HG02588 (cell line): ENCODE measurements around the gene RFX4.

Experiments used
- ATAC-seq: cut with Tn5 transposase; IDR thresholded peaks from one replicate; pipeline ENCODE4 v1.9.1; 2021; ENCODE audit warnings: mild to moderate bottlenecking, moderate library complexity; ENCODE audit not compliant: unreplicated experiment

The RFX4 gene

GRCh38 chr12:106758349-106759110, 175.7 kb downstream of the RFX4 start:
- no peak for ATAC-seq

GRCh38 chr12:106759526-106760183, 176.9 kb downstream of the RFX4 start:
- peak; percentile 28 for ATAC-seq

GRCh38 chr12:106760184-106760531, 177.4 kb downstream of the RFX4 start:
- ATAC-seq = peak; percentile 97

- ATAC-seq = no peak
These were observed 181.4 kb downstream of the RFX4 start for GRCh38 chr12:106764220-106764619.

GRCh38 chr12:106764738-106765137, 181.9 kb downstream of the RFX4 start:
- no peak for ATAC-seq

- no peak for ATAC-seq
These were observed 183.6 kb downstream of the RFX4 start for GRCh38 chr12:106766393-106766826.

GRCh38 chr12:106767206-106767605, 184.4 kb downstream of the RFX4 start:
- no peak for ATAC-seq

- ATAC-seq = no peak
These were observed 185.4 kb downstream of the RFX4 start for GRCh38 chr12:106767954-106768822.

GRCh38 chr12:106769078-106769477, 186.3 kb downstream of the RFX4 start:
- ATAC-seq = no peak

- ATAC-seq = no peak
These were observed 186.7 kb downstream of the RFX4 start for GRCh38 chr12:106769546-106769945.

- ATAC-seq = no peak
These were observed 188.6 kb downstream of the RFX4 start for GRCh38 chr12:106771425-106771824.

- ATAC-seq = no peak
These were observed 190.6 kb downstream of the RFX4 start for GRCh38 chr12:106773286-106774004.

GRCh38 chr12:106774005-106774807, 191.4 kb downstream of the RFX4 start, which contains the start of gene RIC8B:
Gene RIC8B (plus strand): TSS chr12:106774682. CDS start chr12:106774746, 64 bp downstream.
- peak; percentile 88 for ATAC-seq

- ATAC-seq = peak; percentile 8
These were observed 192.2 kb downstream of the RFX4 start for GRCh38 chr12:106774808-106775524.

GRCh38 chr12:106776897-106777296, 194.1 kb downstream of the RFX4 start:
- ATAC-seq = no peak

- no peak for ATAC-seq
These were observed 197.3 kb downstream of the RFX4 start for GRCh38 chr12:106780010-106780631.

- ATAC-seq = no peak
These were observed 199.8 kb downstream of the RFX4 start for GRCh38 chr12:106782619-106783018.

- no peak for ATAC-seq
These were observed 200.7 kb downstream of the RFX4 start for GRCh38 chr12:106783515-106783914.

- no peak for ATAC-seq
These were observed 207.2 kb downstream of the RFX4 start for GRCh38 chr12:106790020-106790419.
